ENCODE measurements around the gene GNS. TPM values are rescaled to one million over a fixed set of nuclear protein-coding genes. Genes with fewer than 3 reads are reported as not detected.

GNS gene
- total RNA-seq, 1 donor from 2014 or later, result 103 TPM

GRCh38 chr12:64673490-64674169 lies 85.6 kb downstream of the GNS start:
- DNase-seq, result peak; percentile 49

- no peak for DNase-seq
These were observed 86.2 kb downstream of the GNS start for GRCh38 chr12:64672925-64673409.

- DNase-seq, result no peak
These were observed 87.5 kb downstream of the GNS start for GRCh38 chr12:64671681-64672080.

GRCh38 chr12:64670919-64671639 lies 88.1 kb downstream of the GNS start:
- DNase-seq, result no peak

GRCh38 chr12:64670019-64670418 lies 89.2 kb downstream of the GNS start:
- no peak for DNase-seq

GRCh38 chr12:64669270-64669842 lies 89.8 kb downstream of the GNS start:
- no peak for DNase-seq

- DNase-seq, result no peak
These were observed 91.4 kb downstream of the GNS start for GRCh38 chr12:64667793-64668192.

GRCh38 chr12:64666054-64666914 lies 92.9 kb downstream of the GNS start:
- no peak for DNase-seq

GRCh38 chr12:64665514-64665913 lies 93.7 kb downstream of the GNS start:
- no peak for DNase-seq

Other genes with a start within 250 kb of the GNS start
- 31.2 TPM for gene RASSF3, start 148.9 kb downstream of the GNS start, total RNA-seq
- 2.6 TPM for gene TBC1D30, start 65.2 kb upstream of the GNS start, total RNA-seq

All from tongue (tissue), 2 donors.